A204.1 (cell line): Measurements from ENCODE around the gene POSTN.
A peak's percentile ranks its signal among the peaks of the same experiment; 100 is the strongest.

ENCODE experiments used
- FAIRE-seq: peaks from 2 replicates; lab custom pipeline; 2012; peaks lifted over from hg19 to GRCh38; lab: Jason Lieb, UNC

POSTN gene

GRCh38 chr13:37598597-37598996, at the start of gene POSTN:
TSS of gene POSTN (minus strand) at chr13:37598768. CDS start at chr13:37598726, 42 bp downstream.
- FAIRE-seq, result no peak

GRCh38 chr13:37647031-37647650, 48.6 kb upstream of the POSTN start:
- no peak for FAIRE-seq

GRCh38 chr13:37646531-37646930, 48.0 kb upstream of the POSTN start:
- FAIRE-seq, result no peak

GRCh38 chr13:37645181-37645740, 46.7 kb upstream of the POSTN start:
- no peak for FAIRE-seq

- FAIRE-seq, result no peak
Measured at GRCh38 chr13:37641391-37641790, 42.8 kb upstream of the POSTN start.

- peak; percentile 85 for FAIRE-seq
Measured at GRCh38 chr13:37640499-37640898, 41.9 kb upstream of the POSTN start.

GRCh38 chr13:37636701-37637100, 38.1 kb upstream of the POSTN start:
- no peak for FAIRE-seq

- FAIRE-seq, result no peak
Measured at GRCh38 chr13:37632294-37632693, 33.7 kb upstream of the POSTN start.

GRCh38 chr13:37627428-37627827, 28.9 kb upstream of the POSTN start:
- FAIRE-seq, result no peak

GRCh38 chr13:37621811-37622361, 23.3 kb upstream of the POSTN start:
- FAIRE-seq, result no peak

GRCh38 chr13:37618554-37618953, 20.0 kb upstream of the POSTN start:
- no peak for FAIRE-seq

GRCh38 chr13:37617173-37617572, 18.6 kb upstream of the POSTN start:
- FAIRE-seq, result no peak

GRCh38 chr13:37616131-37616530, 17.6 kb upstream of the POSTN start:
- no peak for FAIRE-seq

GRCh38 chr13:37615276-37615675, 16.7 kb upstream of the POSTN start:
- FAIRE-seq, result no peak

GRCh38 chr13:37613638-37614037, 15.1 kb upstream of the POSTN start:
- FAIRE-seq, result no peak

- no peak for FAIRE-seq
Measured at GRCh38 chr13:37613236-37613635, 14.7 kb upstream of the POSTN start.

GRCh38 chr13:37608750-37609339, 10.3 kb upstream of the POSTN start:
- peak; percentile 73 for FAIRE-seq

GRCh38 chr13:37602733-37603381, 4.3 kb upstream of the POSTN start:
- peak; percentile 87 for FAIRE-seq

- no peak for FAIRE-seq
Measured at GRCh38 chr13:37601648-37602440, 3.3 kb upstream of the POSTN start.

GRCh38 chr13:37599519-37599918, 951 bp upstream of the POSTN start:
- no peak for FAIRE-seq

GRCh38 chr13:37597477-37598025, 1.0 kb downstream of the POSTN start:
- FAIRE-seq, result no peak

- no peak for FAIRE-seq
Measured at GRCh38 chr13:37596805-37597204, 1.8 kb downstream of the POSTN start.
